ENCODE data around the gene OLA1. TPM values are rescaled to one million over a fixed set of nuclear protein-coding genes. Genes with fewer than 3 reads are reported as not detected.

OLA1 gene
- total and polyA plus RNA-seq, 2 of the 13 experiments (the other 11 are each of a cell fraction or from before 2014, with no cell fraction given), result 153 to 241 TPM

DNA sequence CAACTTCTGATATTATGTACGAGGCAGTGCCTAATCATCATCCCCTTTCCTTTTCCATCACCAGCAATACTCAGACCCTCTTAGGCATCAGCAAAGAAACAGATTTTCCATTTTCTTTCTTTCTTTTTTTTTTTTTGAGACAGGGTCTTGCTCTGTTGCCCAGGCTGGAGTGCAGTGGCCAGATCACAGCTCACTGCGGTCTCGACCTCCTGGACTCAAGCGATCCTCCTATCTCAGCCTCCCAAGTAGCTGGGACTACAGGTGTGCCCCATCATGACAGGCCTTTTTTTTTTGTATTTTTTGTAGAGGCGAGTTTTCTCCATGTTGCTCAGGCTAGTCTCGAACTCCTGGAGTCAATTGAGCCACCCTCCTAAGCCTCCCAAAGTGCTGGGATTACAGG lies 5.9 kb upstream of the OLA1 start:
- no peaks in the 10 kb centered on the region for H4K20me1 ChIP-seq (ENCODE audit: insufficient read depth, low read length)
- H3K27ac ChIP-seq (ENCODE audit: extremely low read length, insufficient read depth, low read length), result no peak overlapping the region
- DNase-seq (ENCODE audit: low spot score), result no peak
- no peak for ATAC-seq
- no peak for FAIRE-seq
- no peaks in the 10 kb centered on the region for H3K9me3 ChIP-seq (ENCODE audit: low read length)
- intact Hi-C loops (cut with micrococcal nuclease; ENCODE audit: unreplicated experiment), result no loop called here
- BruUV-seq (replicated peaks), result no TSS peak
- peaks cover 15% of the 10 kb centered on the region for H3K4me1 ChIP-seq (ENCODE audit: insufficient read depth, low read length)
- TF ChIP-seq ZNF34 (CRISPR knock-in tag; IDR thresholded peaks at IDR 0.05; ENCODE audit: borderline replicate concordance) (no peak), ZNF770 (CRISPR knock-in tag; IDR thresholded peaks at IDR 0.05) (0 out of 2 replicates have a peak, but pooled peaks have one; percentile 12), RELA (CRISPR knock-in tag; IDR thresholded peaks at IDR 0.05) (no peak)
- TF ChIP-seq, protein P1, sequence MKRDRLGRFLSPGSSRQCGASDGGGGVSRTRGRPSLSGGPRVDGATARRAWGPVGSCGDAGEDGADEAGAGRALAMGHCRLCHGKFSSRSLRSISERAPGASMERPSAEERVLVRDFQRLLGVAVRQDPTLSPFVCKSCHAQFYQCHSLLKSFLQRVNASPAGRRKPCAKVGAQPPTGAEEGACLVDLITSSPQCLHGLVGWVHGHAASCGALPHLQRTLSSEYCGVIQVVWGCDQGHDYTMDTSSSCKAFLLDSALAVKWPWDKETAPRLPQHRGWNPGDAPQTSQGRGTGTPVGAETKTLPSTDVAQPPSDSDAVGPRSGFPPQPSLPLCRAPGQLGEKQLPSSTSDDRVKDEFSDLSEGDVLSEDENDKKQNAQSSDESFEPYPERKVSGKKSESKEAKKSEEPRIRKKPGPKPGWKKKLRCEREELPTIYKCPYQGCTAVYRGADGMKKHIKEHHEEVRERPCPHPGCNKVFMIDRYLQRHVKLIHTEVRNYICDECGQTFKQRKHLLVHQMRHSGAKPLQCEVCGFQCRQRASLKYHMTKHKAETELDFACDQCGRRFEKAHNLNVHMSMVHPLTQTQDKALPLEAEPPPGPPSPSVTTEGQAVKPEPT (CRISPR knock-in tag; IDR thresholded peaks at IDR 0.05; ENCODE audit: low read depth), result no peak
- 56% methylated on average over 6 of the region's 6 CpGs for WGBS (ENCODE audit: low lambda C conversion rate)
- H3K4me3 ChIP-seq (replicated peaks in 1 of 3; ENCODE audit: insufficient read depth in 1 of 3, low read depth in 2 of 3, low read length in 3 of 3), result no peak overlapping the region
- no peak overlapping the region for H3K4me2 ChIP-seq (ENCODE audit: low read depth, low read length)
- POLR2A ChIA-PET, result no interaction called here
- no peak overlapping the region for H2AFZ ChIP-seq (ENCODE audit: low read length)
- in situ Hi-C loops (cut with HindIII; ENCODE audit: extremely low pct_ligation_motif_present, low pct_unique_long_range_greater_than_20kb), result no loop called here
- H3K27me3 ChIP-seq (ENCODE audit: control insufficient read depth in 1 of 2, insufficient read depth in 2 of 2, low read length in 2 of 2), result no peaks in the 10 kb centered on the region
- H3K9ac ChIP-seq (ENCODE audit: insufficient read depth, low read depth, low read length), result no peak overlapping the region
- no peaks in the 10 kb centered on the region for H3K79me2 ChIP-seq (ENCODE audit: insufficient read depth, low read length)
- CTCF ChIA-PET (ENCODE audit: low intra/inter-chr PET ratio, low total read pairs), result no interaction called here
- H3K36me3 ChIP-seq (replicated peaks in 1 of 2; ENCODE audit: control insufficient read depth in 1 of 2, insufficient read depth in 2 of 2, low read length in 2 of 2), result no peaks in the 10 kb centered on the region

Data from HepG2 (cell line).